ENCODE data around the gene XPA. TPM values are rescaled to one million over a fixed set of nuclear protein-coding genes. Genes with fewer than 3 reads are reported as not detected.
A peak's percentile ranks its signal among the peaks of the same experiment; 100 is the strongest.

Gene XPA
- total RNA-seq, 2 donors from 2014 or later: 9.6 to 15.8 TPM

GRCh38 chr9:97698865-97699264 lies 1.7 kb upstream of the XPA start:
- Histone ChIP-seq H3K27ac (no peak overlapping the region), H3K36me3 (replicated peaks in 1 of 2; ENCODE audit: insufficient read depth in 1 of 2, low read depth in 2 of 2) (no peaks in the 10 kb centered on the region), H3K4me3 (no peak overlapping the region), H3K9me3 (no peaks in the 10 kb centered on the region), H3K27me3 (no peaks in the 10 kb centered on the region), H3K4me1 (peaks cover 40% of the 10 kb centered on the region)
- 86 to 95% methylated on average over 9 to 14 of the region's 14 CpGs for WGBS, 2 donors
- DNase-seq (no peak), ATAC-seq (no peak)
- intact Hi-C loops (cut with DNase I): no loop called here
- TF ChIP-seq CTCF (IDR thresholded peaks at IDR 0.05) (no peak), POLR2A (IDR thresholded peaks at IDR 0.05) (no peak)

GRCh38 chr9:97697837-97698236 lies 697 bp upstream of the XPA start:
- ATAC-seq (peak; percentile 1), DNase-seq (no peak)
- Histone ChIP-seq H3K4me1 (peaks cover 39% of the 10 kb centered on the region), H3K27ac (peak overlapping the region; percentile 86 to 92 (median 89)), H3K27me3 (no peaks in the 10 kb centered on the region), H3K36me3 (replicated peaks in 1 of 2; ENCODE audit: insufficient read depth in 1 of 2, low read depth in 2 of 2) (no peaks in the 10 kb centered on the region), H3K4me3 (no peak overlapping the region), H3K9me3 (no peaks in the 10 kb centered on the region)
- TF ChIP-seq CTCF (IDR thresholded peaks at IDR 0.05) (no peak), POLR2A (IDR thresholded peaks at IDR 0.05) (no peak)
- intact Hi-C loops (cut with DNase I): no loop called here
- WGBS, 2 donors: 19 to 25% methylated on average over 1 of the region's 1 CpG

- H3K36me3 ChIP-seq (replicated peaks in 1 of 2; ENCODE audit: insufficient read depth in 1 of 2, low read depth in 2 of 2): no peaks in the 10 kb centered on the region
Observed at GRCh38 chr9:97695995-97696802, 941 bp downstream of the XPA start.

GRCh38 chr9:97695390-97695789 lies 1.8 kb downstream of the XPA start:
- intact Hi-C loops (cut with DNase I): no loop called here
- Histone ChIP-seq H3K36me3 (replicated peaks in 1 of 2; ENCODE audit: insufficient read depth in 1 of 2, low read depth in 2 of 2) (no peaks in the 10 kb centered on the region), H3K4me3 (no peak overlapping the region), H3K27me3 (no peaks in the 10 kb centered on the region), H3K27ac (no peak overlapping the region), H3K9me3 (no peaks in the 10 kb centered on the region), H3K4me1 (peaks cover 39% of the 10 kb centered on the region)
- DNase-seq (no peak), ATAC-seq (no peak)
- TF ChIP-seq CTCF (IDR thresholded peaks at IDR 0.05) (no peak), POLR2A (IDR thresholded peaks at IDR 0.05) (no peak)
- WGBS, 2 donors: 67 to 69% methylated on average over 3 of the region's 3 CpGs

More at GRCh38 chr9:97695995-97696802, 941 bp downstream of the XPA start:
- DNase-seq: no peak
- peak overlapping the region; percentile 86 to 92 (median 89) for H3K27ac ChIP-seq
- intact Hi-C loops (cut with DNase I): no loop called here
- TF ChIP-seq CTCF (IDR thresholded peaks at IDR 0.05) (no peak), POLR2A (IDR thresholded peaks at IDR 0.05) (no peak)
- no peaks in the 10 kb centered on the region for H3K9me3 ChIP-seq
- H3K4me1 ChIP-seq: peaks cover 39% of the 10 kb centered on the region
- no peaks in the 10 kb centered on the region for H3K27me3 ChIP-seq
- WGBS, 2 donors: 8 to 9% methylated on average over 9 of the region's 9 CpGs
- peak overlapping the region; percentile 76 to 78 for H3K4me3 ChIP-seq
- no peak for ATAC-seq

- DNase-seq (no peak), ATAC-seq (no peak)
- H3K4me1 ChIP-seq: peaks cover 42% of the 10 kb centered on the region
- peaks cover 0 to 2% of the 10 kb centered on the region in 2 donors for H3K36me3 ChIP-seq (replicated peaks in 1 of 2; ENCODE audit: insufficient read depth in 1 of 2, low read depth in 2 of 2)
- H3K4me3 ChIP-seq: no peak overlapping the region
- TF ChIP-seq POLR2A (IDR thresholded peaks at IDR 0.05): no peak
- no peak for TF ChIP-seq CTCF (IDR thresholded peaks at IDR 0.05)
- H3K27me3 ChIP-seq: no peaks in the 10 kb centered on the region
- H3K9me3 ChIP-seq: no peaks in the 10 kb centered on the region
- no peak overlapping the region for H3K27ac ChIP-seq
- WGBS, 2 donors: 92 to 93% methylated on average over 7 of the region's 7 CpGs
- intact Hi-C loops (cut with DNase I): no loop called here
Observed at GRCh38 chr9:97694769-97695168, 2.4 kb downstream of the XPA start.
